Muscle layer of duodenum (tissue), 2 donors: ENCODE data around the gene MGLL.
"Not testable (repeated sequence)": the region's sequence is repeated elsewhere in the genome, so short reads cannot be mapped to it uniquely, and the experiment has no call there.

Experiments
- H3K27ac ChIP-seq: one replicate; pipeline ENCODE4 v1.7.0; 2013; ENCODE audit warnings: mild to moderate bottlenecking, low read length
- H3K27me3 ChIP-seq: one replicate; pipeline ENCODE4 v1.7.0; 2013; ENCODE audit warnings: low read depth, mild to moderate bottlenecking, control low read depth, low read length
- H3K36me3 ChIP-seq, 2 donors: one replicate each; pipeline ENCODE4 v1.7.0; 2013; ENCODE audit warnings: low read length in 2 of 2, control low read depth in 1 of 2, mild to moderate bottlenecking in 1 of 2; ENCODE audit not compliant: insufficient read depth in 2 of 2, control insufficient read depth in 1 of 2
- H3K4me1 ChIP-seq, 2 donors: one replicate each; pipeline ENCODE4 v1.7.0; 2013; ENCODE audit warnings: low read length in 2 of 2, mild to moderate bottlenecking in 2 of 2, control low read depth in 1 of 2, moderate library complexity in 1 of 2; ENCODE audit not compliant: insufficient read depth in 2 of 2, control insufficient read depth in 1 of 2
- H3K4me3 ChIP-seq, 2 donors: one replicate each; pipeline ENCODE4 v1.7.0; 2013; ENCODE audit warnings: low read length in 2 of 2, low read depth in 1 of 2, mild to moderate bottlenecking in 1 of 2
- H3K9me3 ChIP-seq, 2 donors: one replicate each; pipeline ENCODE4 v1.7.0; 2013; ENCODE audit warnings: low read length in 2 of 2, control low read depth in 1 of 2, mild to moderate bottlenecking in 1 of 2; ENCODE audit not compliant: control insufficient read depth in 1 of 2
- donor health status: healthy.

MGLL gene

GRCh38 chr3:127686512-127686894 is 135.8 kb downstream of the MGLL start:
- H3K27me3 ChIP-seq: no peaks in the 10 kb centered on the region
- no peaks in the 10 kb centered on the region for H3K36me3 ChIP-seq
- no peak overlapping the region for H3K4me3 ChIP-seq
- H3K9me3 ChIP-seq: no peaks in the 10 kb centered on the region
- no peak overlapping the region for H3K27ac ChIP-seq
- H3K4me1 ChIP-seq: peaks cover 0 to 31% of the 10 kb centered on the region in 2 donors

- peaks cover 0 to 30% of the 10 kb centered on the region in 2 donors for H3K4me1 ChIP-seq
- no peak overlapping the region for H3K27ac ChIP-seq
- H3K27me3 ChIP-seq: no peaks in the 10 kb centered on the region
- H3K4me3 ChIP-seq: no peak overlapping the region
- H3K36me3 ChIP-seq: no peaks in the 10 kb centered on the region
- no peaks in the 10 kb centered on the region for H3K9me3 ChIP-seq
These were observed 136.4 kb downstream of the MGLL start for GRCh38 chr3:127685708-127686511.

GRCh38 chr3:127684871-127685707 is 137.2 kb downstream of the MGLL start:
- H3K27ac ChIP-seq: no peak overlapping the region

GRCh38 chr3:127682561-127682960 is 139.8 kb downstream of the MGLL start:
- peaks cover 5 to 17% of the 10 kb centered on the region in 2 donors for H3K36me3 ChIP-seq
- H3K4me3 ChIP-seq: no peak overlapping the region
- H3K4me1 ChIP-seq: no peaks in the 10 kb centered on the region
- no peaks in the 10 kb centered on the region for H3K27me3 ChIP-seq
- H3K27ac ChIP-seq: no peak overlapping the region
- no peaks in the 10 kb centered on the region for H3K9me3 ChIP-seq

More at GRCh38 chr3:127684871-127685707, 137.2 kb downstream of the MGLL start:
- Histone ChIP-seq H3K27me3 (no peaks in the 10 kb centered on the region), H3K36me3 (peaks cover 0 to 7% of the 10 kb centered on the region in 2 donors), H3K4me1 (peaks cover 0 to 22% of the 10 kb centered on the region in 2 donors), H3K9me3 (no peaks in the 10 kb centered on the region), H3K4me3 (no peak overlapping the region)

GRCh38 chr3:127682175-127682554 is 140.2 kb downstream of the MGLL start:
- not testable (repeated sequence) for H3K27ac ChIP-seq, H3K4me3 ChIP-seq, H3K9me3 ChIP-seq, H3K4me1 ChIP-seq, H3K27me3 ChIP-seq
- H3K36me3 ChIP-seq: peaks cover 5 to 20% of the 10 kb centered on the region in 2 donors

GRCh38 chr3:127680798-127681221 is 141.5 kb downstream of the MGLL start:
- no peaks in the 10 kb centered on the region for H3K4me1 ChIP-seq

GRCh38 chr3:127680146-127680661 is 142.1 kb downstream of the MGLL start:
- H3K27me3 ChIP-seq: no peaks in the 10 kb centered on the region
- no peak overlapping the region for H3K4me3 ChIP-seq
- peaks cover 5 to 33% of the 10 kb centered on the region in 2 donors for H3K36me3 ChIP-seq
- no peak overlapping the region for H3K27ac ChIP-seq
- peaks cover 0 to 1% of the 10 kb centered on the region in 2 donors for H3K4me1 ChIP-seq
- no peaks in the 10 kb centered on the region for H3K9me3 ChIP-seq

More at GRCh38 chr3:127680798-127681221, 141.5 kb downstream of the MGLL start:
- Histone ChIP-seq H3K9me3 (no peaks in the 10 kb centered on the region), H3K27ac (no peak overlapping the region), H3K27me3 (no peaks in the 10 kb centered on the region), H3K4me3 (no peak overlapping the region), H3K36me3 (peaks cover 5 to 33% of the 10 kb centered on the region in 2 donors)

GRCh38 chr3:127679534-127680145 is 142.7 kb downstream of the MGLL start:
- peaks cover 5 to 33% of the 10 kb centered on the region in 2 donors for H3K36me3 ChIP-seq
- H3K4me3 ChIP-seq: no peak overlapping the region
- peaks cover 0 to 7% of the 10 kb centered on the region in 2 donors for H3K4me1 ChIP-seq
- no peaks in the 10 kb centered on the region for H3K27me3 ChIP-seq
- H3K9me3 ChIP-seq: no peaks in the 10 kb centered on the region
- no peak overlapping the region for H3K27ac ChIP-seq

GRCh38 chr3:127678611-127679533 is 143.4 kb downstream of the MGLL start:
- peaks cover 0 to 13% of the 10 kb centered on the region in 2 donors for H3K4me1 ChIP-seq
- H3K36me3 ChIP-seq: peaks cover 5 to 33% of the 10 kb centered on the region in 2 donors
- no peaks in the 10 kb centered on the region for H3K27me3 ChIP-seq
- H3K4me3 ChIP-seq: no peak overlapping the region
- H3K27ac ChIP-seq: no peak overlapping the region
- H3K9me3 ChIP-seq: no peaks in the 10 kb centered on the region

GRCh38 chr3:127678315-127678599 is 144.1 kb downstream of the MGLL start:
- Histone ChIP-seq H3K36me3 (peaks cover 5 to 33% of the 10 kb centered on the region in 2 donors), H3K9me3 (no peaks in the 10 kb centered on the region), H3K4me3 (no peak overlapping the region), H3K4me1 (peaks cover 0 to 19% of the 10 kb centered on the region in 2 donors), H3K27ac (no peak overlapping the region), H3K27me3 (no peaks in the 10 kb centered on the region)
